ENCODE measurements around the gene EPSTI1.
"Not testable (repeated sequence)": the region's sequence is repeated elsewhere in the genome, so short reads cannot be mapped to it uniquely, and the experiment has no call there.

The EPSTI1 gene

GRCh38 chr13:42891591-42891990 lies 100.5 kb downstream of the EPSTI1 start:
- DNase-seq = no peak

GRCh38 chr13:42885325-42885724 lies 106.7 kb downstream of the EPSTI1 start:
- no peak for DNase-seq

GRCh38 chr13:42883771-42884467 lies 108.1 kb downstream of the EPSTI1 start:
- DNase-seq = peak; percentile 46

- no peak for DNase-seq
Observed at GRCh38 chr13:42883142-42883541, 108.9 kb downstream of the EPSTI1 start.

GRCh38 chr13:42880056-42880605 lies 111.9 kb downstream of the EPSTI1 start:
- peak; percentile 72 for DNase-seq

GRCh38 chr13:42878721-42879120 lies 113.3 kb downstream of the EPSTI1 start:
- no peak for DNase-seq

GRCh38 chr13:42876887-42877545 lies 115.0 kb downstream of the EPSTI1 start:
- DNase-seq = no peak

- DNase-seq = no peak
Observed at GRCh38 chr13:42876270-42876714, 115.7 kb downstream of the EPSTI1 start.

- DNase-seq = no peak
Observed at GRCh38 chr13:42875475-42876269, 116.4 kb downstream of the EPSTI1 start.

- no peak for DNase-seq
Observed at GRCh38 chr13:42874221-42874620, 117.8 kb downstream of the EPSTI1 start.

- no peak for DNase-seq
Observed at GRCh38 chr13:42873081-42873480, 119.0 kb downstream of the EPSTI1 start.

GRCh38 chr13:42867232-42867631 lies 124.8 kb downstream of the EPSTI1 start:
- DNase-seq = no peak

GRCh38 chr13:42865768-42866102 lies 126.3 kb downstream of the EPSTI1 start:
- DNase-seq = no peak

GRCh38 chr13:42864952-42865767 lies 126.9 kb downstream of the EPSTI1 start:
- DNase-seq = no peak

GRCh38 chr13:42862370-42862769 lies 129.7 kb downstream of the EPSTI1 start:
- not testable (repeated sequence) for DNase-seq

- no peak for DNase-seq
Observed at GRCh38 chr13:42860485-42860884, 131.6 kb downstream of the EPSTI1 start.

- no peak for DNase-seq
Observed at GRCh38 chr13:42859760-42860159, 132.3 kb downstream of the EPSTI1 start.

- DNase-seq = no peak
Observed at GRCh38 chr13:42855410-42855809, 136.6 kb downstream of the EPSTI1 start.

GRCh38 chr13:42852136-42852535 lies 139.9 kb downstream of the EPSTI1 start:
- no peak for DNase-seq

- no peak for DNase-seq
Observed at GRCh38 chr13:42849200-42849599, 142.8 kb downstream of the EPSTI1 start.

- no peak for DNase-seq
Observed at GRCh38 chr13:42847891-42848663, 144.0 kb downstream of the EPSTI1 start.
